ENCODE results near the gene PRDM16. TPM values are rescaled to one million over a fixed set of nuclear protein-coding genes. Genes with fewer than 3 reads are reported as not detected.

PRDM16 gene
- polyA plus RNA-seq, 1 donor from 2014 or later, result 0.21 TPM

- no peak overlapping the region for H2AFZ ChIP-seq (ENCODE audit: low read depth, low read length)
- H3K9ac ChIP-seq (ENCODE audit: low read length), result no peak overlapping the region
- no peaks in the 10 kb centered on the region for H3K36me3 ChIP-seq (ENCODE audit: insufficient read depth, low read length)
- H4K20me1 ChIP-seq (ENCODE audit: insufficient read depth), result no peaks in the 10 kb centered on the region
- H3K9me3 ChIP-seq (ENCODE audit: low read length), result no peaks in the 10 kb centered on the region
- no peaks in the 10 kb centered on the region for H3K27me3 ChIP-seq (ENCODE audit: insufficient read depth, low read depth, low read length)
- H3K27ac ChIP-seq (ENCODE audit: low read length), result no peak overlapping the region
- H3F3A ChIP-seq (ENCODE audit: insufficient read depth, low read length, poor library complexity, severe bottlenecking), result no peaks in the 10 kb centered on the region
- H3K9me2 ChIP-seq (ENCODE audit: insufficient read depth, low read length), result no peaks in the 10 kb centered on the region
- H3K79me2 ChIP-seq (replicated peaks; ENCODE audit: insufficient read depth, low read length), result no peaks in the 10 kb centered on the region
- no peak overlapping the region for H3K4me2 ChIP-seq (ENCODE audit: low read length)
- H3K4me3 ChIP-seq (ENCODE audit: low read length), result no peak overlapping the region
- TF ChIP-seq SMC3 (conservative IDR thresholded peaks at IDR 0.05; ENCODE audit: poor library complexity), result no peak
- no peak for TF ChIP-seq EZH2 (IDR thresholded peaks at IDR 0.05; ENCODE audit: borderline replicate concordance, insufficient read depth, low read length, poor library complexity, severe bottlenecking)
These were observed 38.9 kb upstream of the PRDM16 start for GRCh38 chr1:3029991-3030662.

DNA sequence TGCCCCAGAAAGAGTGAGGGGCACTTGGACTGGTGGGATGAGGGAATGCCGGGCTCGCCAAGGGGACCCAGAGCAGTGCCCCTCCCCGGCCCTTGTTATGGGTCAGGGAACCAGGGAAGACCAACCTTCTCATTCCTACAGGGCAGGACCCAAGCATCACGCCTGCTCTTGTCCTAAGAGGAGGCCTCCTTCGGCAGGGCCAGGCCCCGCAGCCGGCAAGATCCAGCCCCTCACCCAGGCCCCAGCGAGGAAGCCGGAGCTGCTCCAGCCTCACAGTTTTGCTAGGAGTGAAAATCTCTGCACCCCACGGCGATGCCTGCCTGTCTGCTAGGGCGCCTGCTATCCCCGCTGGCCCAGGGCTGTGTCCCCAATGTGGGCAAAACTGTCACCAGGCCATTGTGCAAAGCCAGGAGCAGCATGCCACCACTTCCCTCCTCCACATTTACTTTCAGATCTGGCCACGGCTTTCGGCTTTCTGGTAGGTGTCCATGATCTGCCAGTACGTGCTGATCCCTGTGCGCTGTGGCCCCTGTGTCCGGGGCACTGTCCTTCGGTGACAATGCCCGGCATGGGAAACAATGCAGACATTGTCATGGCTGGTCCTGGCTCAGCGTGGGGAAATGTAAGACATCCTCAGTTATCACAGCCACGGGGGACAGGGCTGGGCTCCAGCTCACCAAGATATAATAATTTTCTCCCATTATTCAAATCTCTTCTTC lies 38.2 kb upstream of the PRDM16 start:
- no peak overlapping the region for H3K9ac ChIP-seq (ENCODE audit: low read length)
- no peaks in the 10 kb centered on the region for H3K36me3 ChIP-seq (ENCODE audit: insufficient read depth, low read length)
- no peak overlapping the region for H3K27ac ChIP-seq (ENCODE audit: low read length)
- H3K4me3 ChIP-seq (ENCODE audit: low read length), result no peak overlapping the region
- H3K4me2 ChIP-seq (ENCODE audit: low read length), result no peak overlapping the region
- no peaks in the 10 kb centered on the region for H3K27me3 ChIP-seq (ENCODE audit: insufficient read depth, low read depth, low read length)
- no peaks in the 10 kb centered on the region for H3F3A ChIP-seq (ENCODE audit: insufficient read depth, low read length, poor library complexity, severe bottlenecking)
- no peak overlapping the region for H2AFZ ChIP-seq (ENCODE audit: low read depth, low read length)
- H3K79me2 ChIP-seq (replicated peaks; ENCODE audit: insufficient read depth, low read length), result no peaks in the 10 kb centered on the region
- no peak for TF ChIP-seq SMC3 (conservative IDR thresholded peaks at IDR 0.05; ENCODE audit: poor library complexity)
- no peak for TF ChIP-seq REST (IDR thresholded peaks at IDR 0.05; ENCODE audit: borderline replicate concordance)
- no peak for TF ChIP-seq POLR2AphosphoS5 (IDR thresholded peaks at IDR 0.05)
- no peak for TF ChIP-seq MXI1 (conservative IDR thresholded peaks at IDR 0.05; ENCODE audit: poor library complexity, severe bottlenecking)
- TF ChIP-seq, protein P1, sequence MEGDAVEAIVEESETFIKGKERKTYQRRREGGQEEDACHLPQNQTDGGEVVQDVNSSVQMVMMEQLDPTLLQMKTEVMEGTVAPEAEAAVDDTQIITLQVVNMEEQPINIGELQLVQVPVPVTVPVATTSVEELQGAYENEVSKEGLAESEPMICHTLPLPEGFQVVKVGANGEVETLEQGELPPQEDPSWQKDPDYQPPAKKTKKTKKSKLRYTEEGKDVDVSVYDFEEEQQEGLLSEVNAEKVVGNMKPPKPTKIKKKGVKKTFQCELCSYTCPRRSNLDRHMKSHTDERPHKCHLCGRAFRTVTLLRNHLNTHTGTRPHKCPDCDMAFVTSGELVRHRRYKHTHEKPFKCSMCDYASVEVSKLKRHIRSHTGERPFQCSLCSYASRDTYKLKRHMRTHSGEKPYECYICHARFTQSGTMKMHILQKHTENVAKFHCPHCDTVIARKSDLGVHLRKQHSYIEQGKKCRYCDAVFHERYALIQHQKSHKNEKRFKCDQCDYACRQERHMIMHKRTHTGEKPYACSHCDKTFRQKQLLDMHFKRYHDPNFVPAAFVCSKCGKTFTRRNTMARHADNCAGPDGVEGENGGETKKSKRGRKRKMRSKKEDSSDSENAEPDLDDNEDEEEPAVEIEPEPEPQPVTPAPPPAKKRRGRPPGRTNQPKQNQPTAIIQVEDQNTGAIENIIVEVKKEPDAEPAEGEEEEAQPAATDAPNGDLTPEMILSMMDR (IDR thresholded peaks at IDR 0.05; ENCODE audit: poor library complexity, severe bottlenecking), result no peak
- no peak for TF ChIP-seq RAD21 (conservative IDR thresholded peaks at IDR 0.05)
- TF ChIP-seq EP300 (conservative IDR thresholded peaks at IDR 0.05; ENCODE audit: poor library complexity, severe bottlenecking), result no peak
- TF ChIP-seq TAF1 (IDR thresholded peaks at IDR 0.05; ENCODE audit: low read depth), result no peak
- TF ChIP-seq EZH2 (IDR thresholded peaks at IDR 0.05; ENCODE audit: borderline replicate concordance, insufficient read depth, low read length, poor library complexity, severe bottlenecking), result no peak
- H4K20me1 ChIP-seq (ENCODE audit: insufficient read depth), result no peaks in the 10 kb centered on the region
- no peaks in the 10 kb centered on the region for H3K9me3 ChIP-seq (ENCODE audit: low read length)
- no peaks in the 10 kb centered on the region for H3K9me2 ChIP-seq (ENCODE audit: insufficient read depth, low read length)

Measured in neural cell (in vitro differentiated cells).